Activated T-helper 2 cell treated with anti-CD3 and anti-CD28 coated beads, Interferon-gamma antibody, Interleukin-2, Interleukin-4, amounts not matched to agents 10 μg/mL and 5 μg/mL and 100 μg/mL, durations not matched to agents 14 hours and 24 hours and 36 hours (primary cell): Measurements from ENCODE around the gene RPL36. TPM values are rescaled to one million over a fixed set of nuclear protein-coding genes. Genes with fewer than 3 reads are reported as not detected.

Experiments
- DNase-seq: peaks from one replicate; pipeline ENCODE4 v3.0.0; 2021; ENCODE audit warnings: low spot score
- H3K27ac Mint-ChIP-seq: one replicate; pipeline ENCODE4 v1.8.0; 2021; ENCODE audit warnings: mixed read lengths
- H3K27me3 Mint-ChIP-seq: one replicate; pipeline ENCODE4 v1.8.0; 2021; ENCODE audit warnings: low read depth, mixed read lengths
- H3K36me3 Mint-ChIP-seq: one replicate; pipeline ENCODE4 v1.8.0; 2021; ENCODE audit warnings: low read depth, mixed read lengths
- H3K4me1 Mint-ChIP-seq: one replicate; pipeline ENCODE4 v1.8.0; 2021; ENCODE audit warnings: low read depth, mixed read lengths
- H3K4me3 Mint-ChIP-seq: one replicate; pipeline ENCODE4 v1.8.0; 2021; ENCODE audit warnings: low read depth, mild to moderate bottlenecking, moderate library complexity, mixed read lengths
- H3K9me3 Mint-ChIP-seq: one replicate; pipeline ENCODE4 v1.8.0; 2021; ENCODE audit warnings: mixed read lengths
- intact Hi-C: fragments of 100-400 bp; cut with micrococcal nuclease; formaldehyde crosslinking; loops from one replicate; pipeline ENCODE4 v1.15.1; 2023
- total RNA-seq: library from RNA; stranded (reverse); gene quantifications from 2 replicates; pipeline ENCODE4 v1.2.3, GENCODE V29; 2022

The RPL36 gene
- 996 and 1,031 TPM in 2 replicates for total RNA-seq

DNA sequence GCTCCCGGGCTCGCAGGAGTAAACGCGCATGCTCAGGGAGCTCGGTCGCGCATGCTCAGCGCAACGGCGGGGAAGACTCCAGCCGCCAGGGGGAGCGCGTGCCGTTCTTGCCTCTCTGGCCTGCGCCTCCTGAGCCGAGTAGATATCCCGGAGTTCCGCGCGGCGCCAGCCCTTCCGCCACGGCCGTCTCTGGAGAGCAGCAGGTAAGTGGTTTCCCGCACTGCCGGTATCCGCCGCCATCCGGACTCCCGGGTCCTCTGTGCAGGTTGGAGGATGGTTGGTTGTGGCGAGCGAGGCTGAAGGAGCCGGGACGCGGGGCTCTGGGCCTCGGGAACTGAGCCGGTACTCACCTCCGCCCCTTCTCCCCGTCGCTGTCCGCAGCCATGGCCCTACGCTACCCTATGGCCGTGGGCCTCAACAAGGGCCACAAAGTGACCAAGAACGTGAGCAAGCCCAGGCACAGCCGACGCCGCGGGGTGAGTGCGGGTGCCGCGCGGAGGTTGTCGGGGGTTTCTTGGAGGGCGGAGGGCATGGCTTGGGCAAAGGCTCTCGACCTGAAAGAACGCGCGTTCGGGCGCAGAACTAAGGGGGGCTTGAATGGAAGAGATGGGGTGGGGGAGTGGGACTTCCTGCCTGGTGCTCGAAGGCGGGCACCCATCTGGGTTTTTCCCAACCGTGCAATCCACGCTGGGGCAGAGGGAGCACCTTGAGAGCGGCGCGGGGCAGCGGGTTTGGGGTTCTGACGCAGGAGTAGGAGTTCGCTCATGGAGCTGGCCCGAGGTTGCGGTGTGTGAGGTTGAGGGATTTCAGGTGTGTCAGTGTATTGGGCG is at the start of gene RPL36:
Gene RPL36, plus strand, starts transcription at position 171 of the 830 bp plus-strand sequence. Its CDS starts 213 bp downstream, at position 384.
- peak within 1 kb of the TSS; percentile 94 for H3K4me3 Mint-ChIP-seq
- H3K27ac Mint-ChIP-seq, result peak within 1 kb of the TSS; percentile 95
- intact Hi-C loops, result loop anchor here (1.0 to 2.0 kb wide), 3 partner anchors 10 to 68 kb away; partner anchors contain the start of genes CATSPERD, LONP1, MICOS13 and SAFB
- peak; percentile 99 for DNase-seq
- H3K27me3 Mint-ChIP-seq, result no peaks in the 10 kb centered on the region
- peaks cover 53% of the 10 kb centered on the region for H3K36me3 Mint-ChIP-seq
- H3K4me1 Mint-ChIP-seq, result peaks cover 15% of the 10 kb centered on the region
- no peaks in the 10 kb centered on the region for H3K9me3 Mint-ChIP-seq

DNA sequence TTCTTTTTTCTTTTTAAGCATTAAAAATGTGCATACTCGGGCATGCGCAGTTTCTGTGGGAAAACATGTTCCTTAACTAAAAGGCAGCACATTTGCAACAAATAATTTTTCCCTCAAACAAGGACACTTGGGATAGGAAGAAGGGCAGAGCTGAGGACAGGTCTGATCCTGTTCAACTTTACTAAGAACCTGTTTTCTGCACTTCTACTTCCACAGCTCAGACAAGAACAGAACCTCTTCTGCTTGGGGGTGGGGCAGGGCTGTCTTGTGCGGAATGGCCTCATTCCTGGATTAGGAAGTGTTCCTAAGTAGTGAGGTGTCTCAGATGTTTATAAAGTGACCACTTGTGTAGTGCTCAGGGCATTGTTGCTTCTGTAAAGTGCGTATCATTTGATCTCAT is 48.9 kb upstream of the RPL36 start:
- Mint-ChIP-seq H3K27ac (no peak overlapping the region), H3K4me1 (peaks cover 15% of the 10 kb centered on the region), H3K4me3 (no peak overlapping the region), H3K36me3 (peaks cover 59% of the 10 kb centered on the region), H3K27me3 (no peaks in the 10 kb centered on the region), H3K9me3 (no peaks in the 10 kb centered on the region)
- no peak for DNase-seq
- intact Hi-C loops, result no loop called here

DNA sequence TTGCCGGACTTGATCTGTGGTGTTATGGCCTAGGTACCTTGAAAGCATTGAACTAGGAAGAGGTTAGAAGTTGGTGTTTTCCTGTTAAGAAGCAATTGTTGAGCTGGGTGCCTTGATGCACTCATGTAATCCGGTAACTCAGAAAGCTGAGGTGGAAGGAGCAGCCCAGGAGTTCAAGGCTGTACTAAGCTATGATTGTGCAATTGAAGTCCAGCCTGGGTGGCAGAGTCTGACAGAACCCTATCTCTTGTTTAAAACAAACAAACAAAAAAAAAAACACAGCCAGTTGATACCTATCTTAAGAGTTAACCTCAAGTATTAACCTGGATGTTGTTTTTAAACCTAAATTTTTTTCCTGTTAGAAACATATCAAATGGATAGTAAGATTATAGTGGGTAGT is 47.9 kb upstream of the RPL36 start:
- H3K4me3 Mint-ChIP-seq, result no peak overlapping the region
- H3K36me3 Mint-ChIP-seq, result peaks cover 70% of the 10 kb centered on the region
- intact Hi-C loops, result no loop called here
- H3K4me1 Mint-ChIP-seq, result peaks cover 15% of the 10 kb centered on the region
- DNase-seq, result no peak
- no peak overlapping the region for H3K27ac Mint-ChIP-seq
- no peaks in the 10 kb centered on the region for H3K9me3 Mint-ChIP-seq
- no peaks in the 10 kb centered on the region for H3K27me3 Mint-ChIP-seq

GRCh38 chr19:5643060-5643459 is 47.0 kb upstream of the RPL36 start:
- DNase-seq, result no peak
- intact Hi-C loops, result no loop called here
- H3K9me3 Mint-ChIP-seq, result no peaks in the 10 kb centered on the region
- no peak overlapping the region for H3K4me3 Mint-ChIP-seq
- peaks cover 71% of the 10 kb centered on the region for H3K36me3 Mint-ChIP-seq
- peaks cover 15% of the 10 kb centered on the region for H3K4me1 Mint-ChIP-seq
- H3K27me3 Mint-ChIP-seq, result no peaks in the 10 kb centered on the region
- H3K27ac Mint-ChIP-seq, result no peak overlapping the region

DNA sequence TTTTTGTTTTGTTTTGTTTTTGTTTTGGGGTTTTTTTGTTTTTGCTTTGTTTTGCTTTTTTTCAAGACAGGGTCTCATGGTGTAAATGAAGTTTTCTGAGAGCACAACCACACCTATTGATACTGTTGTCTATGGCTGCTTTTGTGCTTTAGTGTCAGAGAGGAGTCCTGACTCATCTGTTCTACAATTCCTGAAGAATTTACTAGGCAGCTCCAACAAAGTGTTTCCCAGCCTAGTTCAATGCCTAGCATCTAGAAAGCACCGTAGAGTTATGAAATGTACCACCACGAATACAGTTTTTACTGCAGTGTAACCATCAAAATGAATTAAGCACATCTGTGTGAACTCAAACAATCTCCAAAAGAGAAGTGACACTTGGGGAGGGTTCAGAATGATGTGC is 46.1 kb upstream of the RPL36 start:
- Mint-ChIP-seq H3K27me3 (no peaks in the 10 kb centered on the region), H3K4me3 (no peak overlapping the region), H3K36me3 (peaks cover 73% of the 10 kb centered on the region), H3K4me1 (peaks cover 15% of the 10 kb centered on the region), H3K27ac (no peak overlapping the region), H3K9me3 (no peaks in the 10 kb centered on the region)
- intact Hi-C loops, result no loop called here
- no peak for DNase-seq

DNA sequence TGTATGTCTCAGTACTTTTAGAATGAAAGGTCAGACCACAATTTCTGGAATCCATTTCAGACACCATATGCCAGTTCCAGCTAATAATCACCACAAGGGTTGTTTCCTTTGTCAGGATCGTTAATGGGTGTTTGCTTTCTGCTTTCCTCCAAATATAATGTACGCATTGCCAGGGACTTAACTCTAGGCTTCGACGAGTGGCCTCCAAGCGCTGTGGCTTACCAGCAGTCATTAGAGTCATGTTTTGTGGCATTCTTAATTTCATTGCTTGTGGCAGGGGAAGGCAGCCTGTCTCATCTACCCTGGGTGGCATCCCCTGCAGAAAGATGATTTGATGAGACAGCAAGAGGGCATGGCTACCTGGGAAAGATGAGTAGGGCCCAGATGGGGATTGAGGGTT is 44.7 kb upstream of the RPL36 start:
- Mint-ChIP-seq H3K4me1 (peaks cover 15% of the 10 kb centered on the region), H3K27ac (no peak overlapping the region), H3K27me3 (no peaks in the 10 kb centered on the region), H3K4me3 (no peak overlapping the region), H3K36me3 (peaks cover 82% of the 10 kb centered on the region), H3K9me3 (no peaks in the 10 kb centered on the region)
- DNase-seq, result no peak
- intact Hi-C loops, result no loop called here

DNA sequence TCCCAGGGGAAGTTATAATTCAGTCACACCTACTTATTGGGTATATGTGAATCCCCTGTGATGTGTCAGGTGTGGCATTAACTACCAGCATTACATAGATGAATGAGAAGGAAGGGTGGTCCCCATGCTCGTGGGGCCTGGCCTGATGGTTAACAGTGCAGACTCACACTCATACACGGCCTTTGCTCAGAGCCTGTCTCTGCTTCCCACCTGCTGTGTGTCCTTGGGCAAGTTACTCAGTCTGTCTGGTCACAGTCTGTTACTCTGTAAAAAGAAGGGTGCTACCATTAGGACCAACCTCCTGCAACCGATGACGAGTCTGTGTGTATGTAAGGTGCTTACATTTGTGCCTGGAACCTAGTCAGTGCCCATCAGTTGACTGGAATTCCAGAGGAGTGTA is 43.4 kb upstream of the RPL36 start:
- intact Hi-C loops, result no loop called here

GRCh38 chr19:5648464-5648863 is 41.6 kb upstream of the RPL36 start:
- Mint-ChIP-seq H3K4me1 (peaks cover 10% of the 10 kb centered on the region), H3K27me3 (no peaks in the 10 kb centered on the region), H3K36me3 (peaks cover 85% of the 10 kb centered on the region), H3K4me3 (no peak overlapping the region), H3K9me3 (no peaks in the 10 kb centered on the region), H3K27ac (no peak overlapping the region)
- no peak for DNase-seq
- intact Hi-C loops, result no loop called here

More for the DNA sequence above, 43.4 kb upstream of the RPL36 start:
- H3K27ac Mint-ChIP-seq, result no peak overlapping the region
- peaks cover 85% of the 10 kb centered on the region for H3K36me3 Mint-ChIP-seq
- H3K4me1 Mint-ChIP-seq, result peaks cover 12% of the 10 kb centered on the region
- DNase-seq, result no peak
- no peak overlapping the region for H3K4me3 Mint-ChIP-seq
- H3K27me3 Mint-ChIP-seq, result no peaks in the 10 kb centered on the region
- no peaks in the 10 kb centered on the region for H3K9me3 Mint-ChIP-seq

DNA sequence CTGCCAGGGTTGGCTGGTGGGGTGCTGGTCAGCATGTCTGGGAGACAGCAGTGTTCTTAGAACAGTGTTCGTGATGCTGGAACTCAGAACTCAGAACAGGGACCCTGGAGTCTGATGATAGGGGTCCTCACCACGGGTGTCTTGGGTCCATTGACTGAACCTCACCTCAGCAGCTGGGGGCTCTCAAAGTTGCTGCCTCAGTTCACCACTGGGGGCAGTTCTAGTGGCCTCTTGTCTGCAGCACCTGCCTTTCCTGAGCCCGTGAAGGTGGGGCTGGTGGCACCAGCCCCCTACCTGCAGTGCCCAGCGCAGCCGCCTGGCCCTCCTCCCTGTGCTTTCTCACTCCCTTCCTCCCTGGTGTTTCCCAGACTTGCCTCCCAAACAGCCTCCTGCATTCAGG is 38.7 kb upstream of the RPL36 start:
- Mint-ChIP-seq H3K27me3 (no peaks in the 10 kb centered on the region), H3K27ac (no peak overlapping the region), H3K4me3 (no peak overlapping the region), H3K4me1 (no peaks in the 10 kb centered on the region), H3K36me3 (peaks cover 82% of the 10 kb centered on the region), H3K9me3 (no peaks in the 10 kb centered on the region)
- DNase-seq, result no peak
- intact Hi-C loops, result no loop called here

DNA sequence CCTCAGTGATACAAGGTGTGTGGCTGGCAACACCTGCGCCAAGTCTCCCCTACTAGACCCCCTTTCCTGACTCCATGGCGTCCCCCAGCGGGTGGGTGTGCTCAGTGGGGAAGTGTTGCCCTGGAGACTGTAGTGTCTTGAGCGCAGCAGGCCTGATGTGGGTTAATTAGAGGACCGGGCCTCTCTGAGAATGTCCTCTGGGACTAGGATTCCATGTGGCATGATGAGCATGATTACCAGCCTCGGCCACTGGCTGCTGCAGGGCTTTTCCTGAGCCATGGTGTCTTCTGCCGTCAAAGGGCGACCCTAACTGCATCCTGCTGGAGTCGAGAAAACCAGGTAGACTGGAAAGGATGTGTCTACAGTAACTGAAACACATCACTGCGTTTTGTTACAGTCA is 37.8 kb upstream of the RPL36 start:
- Mint-ChIP-seq H3K36me3 (peaks cover 77% of the 10 kb centered on the region), H3K27me3 (no peaks in the 10 kb centered on the region), H3K27ac (no peak overlapping the region), H3K9me3 (no peaks in the 10 kb centered on the region), H3K4me1 (no peaks in the 10 kb centered on the region), H3K4me3 (no peak overlapping the region)
- intact Hi-C loops, result no loop called here
- no peak for DNase-seq

DNA sequence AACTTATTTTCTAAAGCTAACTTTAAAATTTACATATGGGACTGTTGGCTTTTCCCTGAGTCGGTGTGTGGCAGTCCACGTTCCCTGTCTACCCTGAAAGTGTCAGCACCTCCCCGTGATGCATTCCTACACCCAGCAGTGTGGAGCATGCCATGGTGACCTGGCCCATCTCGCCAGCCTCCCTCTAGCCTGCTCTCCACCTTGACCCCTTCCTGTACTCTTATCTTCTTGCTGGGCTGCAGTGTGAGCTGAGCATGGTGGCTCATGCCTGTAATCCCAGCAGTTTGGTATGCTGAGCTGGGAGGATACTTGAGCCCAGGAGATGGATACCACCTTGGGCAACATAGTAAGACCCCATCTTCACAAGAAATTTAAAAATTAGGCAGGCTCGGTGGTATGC is 35.2 kb upstream of the RPL36 start:
- no peak for DNase-seq
- no peaks in the 10 kb centered on the region for H3K27me3 Mint-ChIP-seq
- intact Hi-C loops, result no loop called here
- H3K4me3 Mint-ChIP-seq, result no peak overlapping the region
- no peak overlapping the region for H3K27ac Mint-ChIP-seq
- H3K9me3 Mint-ChIP-seq, result no peaks in the 10 kb centered on the region
- H3K36me3 Mint-ChIP-seq, result peaks cover 68% of the 10 kb centered on the region
- H3K4me1 Mint-ChIP-seq, result no peaks in the 10 kb centered on the region

DNA sequence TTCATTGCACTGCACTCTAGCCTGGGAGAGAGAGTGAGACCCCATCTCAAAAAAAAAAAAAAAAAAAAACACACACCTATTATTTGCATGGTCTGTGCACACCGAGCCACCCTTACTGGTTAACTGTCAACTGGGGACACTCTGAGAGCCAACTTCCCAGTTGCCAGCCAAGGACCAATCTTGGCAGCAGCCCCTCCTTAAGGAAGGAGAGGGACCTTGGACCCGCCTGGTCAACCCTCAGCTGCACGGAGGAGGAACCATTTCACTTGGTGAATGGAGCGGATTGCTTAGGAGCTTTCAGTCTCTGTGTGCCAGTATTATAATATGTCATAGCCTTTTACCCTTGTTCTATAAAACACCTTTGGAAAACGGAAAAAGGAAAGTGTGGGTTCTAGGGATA is 34.7 kb upstream of the RPL36 start:
- H3K27me3 Mint-ChIP-seq, result no peaks in the 10 kb centered on the region
- DNase-seq, result no peak
- intact Hi-C loops, result no loop called here
- H3K9me3 Mint-ChIP-seq, result no peaks in the 10 kb centered on the region
- no peak overlapping the region for H3K4me3 Mint-ChIP-seq
- H3K4me1 Mint-ChIP-seq, result no peaks in the 10 kb centered on the region
- H3K27ac Mint-ChIP-seq, result no peak overlapping the region
- H3K36me3 Mint-ChIP-seq, result peaks cover 65% of the 10 kb centered on the region

- intact Hi-C loops, result no loop called here
- H3K4me1 Mint-ChIP-seq, result peaks cover 5% of the 10 kb centered on the region
- no peak overlapping the region for H3K27ac Mint-ChIP-seq
- no peaks in the 10 kb centered on the region for H3K27me3 Mint-ChIP-seq
- no peak for DNase-seq
- H3K4me3 Mint-ChIP-seq, result no peak overlapping the region
- no peaks in the 10 kb centered on the region for H3K9me3 Mint-ChIP-seq
- peaks cover 61% of the 10 kb centered on the region for H3K36me3 Mint-ChIP-seq
Observed at GRCh38 chr19:5661483-5661882, 28.6 kb upstream of the RPL36 start.
